PC-3 (cell line): ENCODE results near the gene TGFB2. TPM values are rescaled to one million over a fixed set of nuclear protein-coding genes. Genes with fewer than 3 reads are reported as not detected.

ENCODE experiments used
- ATAC-seq: fragments of 200-7000 bp; cut with Tn5 transposase; 2 replicates; pipeline ENCODE4 v1.9.1; 2020; ENCODE audit warnings: mild to moderate bottlenecking, moderate library complexity
- BruUV-seq: library from RNA; stranded (reverse); fragments of 400-500 nt; replicated peaks from 2 replicates; lab custom pipeline; 2021; lab: Mats Ljungman, UMichigan
- CTCF ChIA-PET: fragments of 300-600 bp; sonication (Branson Sonifier 250); formaldehyde crosslinking; loops from one replicate; lab custom pipeline; 2022; ENCODE audit warnings: antibody characterized with exemption; lab: Charles Lee
- POLR2A ChIA-PET: fragments of 300-600 bp; sonication (Branson Sonifier 250); formaldehyde crosslinking; loops from one replicate; lab custom pipeline; 2022; ENCODE audit warnings: antibody characterized with exemption; ENCODE audit not compliant: unreplicated experiment; lab: Charles Lee
- DNase-seq: peaks from one replicate; pipeline ENCODE4 v3.0.0-alpha.2; 2015
- H2AFZ ChIP-seq: fragments of 300-600 bp; sonication (generic); 2 replicates; pipeline ENCODE4 v1.6.0; 2016; ENCODE audit warnings: antibody characterized with exemption, low read length
- H3F3A ChIP-seq: fragments of 300-600 bp; sonication (generic); one replicate; pipeline ENCODE4 v1.6.0; 2017; ENCODE audit warnings: antibody characterized with exemption, low read length, control low read depth, mild to moderate bottlenecking; ENCODE audit not compliant: unreplicated experiment
- H3K27ac ChIP-seq: fragments of 300-600 bp; sonication (generic); 2 replicates; pipeline ENCODE4 v1.5.1; 2016; ENCODE audit warnings: mild to moderate bottlenecking, low read length
- H3K27me3 ChIP-seq: fragments of 300-600 bp; sonication (generic); 2 replicates; pipeline ENCODE4 v1.6.1; 2016; ENCODE audit warnings: low read length, mixed read lengths
- H3K36me3 ChIP-seq: fragments of 300-600 bp; sonication (generic); 2 replicates; pipeline ENCODE4 v1.6.1; 2016; ENCODE audit warnings: low read depth, mixed run types, low read length, mixed read lengths
- H3K4me1 ChIP-seq: fragments of 300-600 bp; sonication (generic); 2 replicates; pipeline ENCODE4 v1.5.1; 2016; ENCODE audit warnings: low read length; ENCODE audit not compliant: insufficient read depth
- H3K4me2 ChIP-seq: fragments of 300-600 bp; sonication (generic); 2 replicates; pipeline ENCODE4 v1.6.0; 2016; ENCODE audit warnings: low read length
- H3K4me3 ChIP-seq: fragments of 300-600 bp; sonication (generic); 2 replicates; pipeline ENCODE4 v1.5.1; 2016; ENCODE audit warnings: mild to moderate bottlenecking, low read length, mixed read lengths
- H3K79me2 ChIP-seq: fragments of 300-600 bp; sonication (generic); 2 replicates; pipeline ENCODE4 v1.6.1; 2017; ENCODE audit warnings: low read length, mixed read lengths
- H3K9ac ChIP-seq: fragments of 300-600 bp; sonication (generic); 2 replicates; pipeline ENCODE4 v1.6.0; 2016; ENCODE audit warnings: mild to moderate bottlenecking, low read length
- H3K9me2 ChIP-seq: fragments of 300-600 bp; sonication (generic); replicated peaks from 2 replicates; pipeline ENCODE4 v1.6.1; 2016; ENCODE audit warnings: mixed run types, low read length, mixed read lengths
- H3K9me3 ChIP-seq: fragments of 300-600 bp; sonication (generic); 2 replicates; pipeline ENCODE4 v1.6.1; 2016; ENCODE audit warnings: low read length, mixed read lengths
- H4K20me1 ChIP-seq: fragments of 300-600 bp; sonication (generic); 2 replicates; pipeline ENCODE4 v1.6.1; 2016; ENCODE audit warnings: low read length, mixed read lengths
- CTCF ChIP-seq: fragments of 300-600 bp; sonication (generic); conservative IDR thresholded peaks from 2 replicates; pipeline ENCODE4 v1.5.1; 2017; ENCODE audit warnings: antibody characterized with exemption, low read depth, mild to moderate bottlenecking, low read length
- EZH2 ChIP-seq: fragments of 300-600 bp; sonication (generic); IDR thresholded peaks from one replicate; pipeline ENCODE4 v1.6.1; 2017; ENCODE audit warnings: antibody characterized with exemption, mild to moderate bottlenecking, low read length; ENCODE audit not compliant: unreplicated experiment
- EZH2phosphoT487 ChIP-seq: fragments of 300-600 bp; sonication (generic); IDR thresholded peaks from 2 replicates; pipeline ENCODE4 v1.6.1; 2018; ENCODE audit warnings: mild to moderate bottlenecking, antibody characterized with exemption, low read length, borderline replicate concordance
- intact Hi-C: fragments of 100-400 bp; cut with micrococcal nuclease; formaldehyde crosslinking; loops from 2 replicates; pipeline ENCODE4 v1.9.0; 2023
- total RNA-seq: library from RNA; depleted of rRNA; stranded (reverse); fragments of >200 nt; gene quantifications from 2 replicates; pipeline ENCODE4 v1.2.3, GENCODE V29; 2014

Gene TGFB2
- total RNA-seq, 1 experiment from 2014 or later = 50.3 TPM

GRCh38 chr1:218305472-218306064 lies 39.6 kb upstream of the TGFB2 start:
- DNase-seq = no peak
- no peaks in the 10 kb centered on the region for H3K27me3 ChIP-seq
- H3K36me3 ChIP-seq = peaks cover 72% of the 10 kb centered on the region
- no peak for ATAC-seq
- H3K4me2 ChIP-seq = no peak overlapping the region
- H3K9ac ChIP-seq = no peak overlapping the region
- no peaks in the 10 kb centered on the region for H3K9me2 ChIP-seq
- no peaks in the 10 kb centered on the region for H3F3A ChIP-seq
- CTCF ChIA-PET = no interaction called here
- POLR2A ChIA-PET = no interaction called here
- no TSS peak for BruUV-seq
- peaks cover 42% of the 10 kb centered on the region for H3K79me2 ChIP-seq
- H3K4me1 ChIP-seq = no peaks in the 10 kb centered on the region
- no peak overlapping the region for H3K4me3 ChIP-seq
- peaks cover 1% of the 10 kb centered on the region; the same call in 1 of the 2 replicates for H4K20me1 ChIP-seq
- intact Hi-C loops = no loop called here
- H3K27ac ChIP-seq = no peak overlapping the region
- H3K9me3 ChIP-seq = no peaks in the 10 kb centered on the region
- TF ChIP-seq EZH2 (no peak), EZH2phosphoT487 (no peak), CTCF (no peak)
- H2AFZ ChIP-seq = no peak overlapping the region

GRCh38 chr1:218312509-218312908 lies 32.6 kb upstream of the TGFB2 start:
- Histone ChIP-seq H3K9ac (no peak overlapping the region), H3K9me3 (no peaks in the 10 kb centered on the region), H3K79me2 (0 out of 2 replicates have a peak, but pooled peaks cover 11% of the 10 kb centered on the region), H4K20me1 (no peaks in the 10 kb centered on the region), H3K36me3 (peaks cover 48% of the 10 kb centered on the region), H3K9me2 (no peaks in the 10 kb centered on the region), H3F3A (no peaks in the 10 kb centered on the region), H2AFZ (no peak overlapping the region), H3K4me2 (peak overlapping the region; percentile 5), H3K27ac (peak overlapping the region; percentile 47), H3K27me3 (no peaks in the 10 kb centered on the region), H3K4me3 (no peak overlapping the region), H3K4me1 (peaks cover 15% of the 10 kb centered on the region)
- no peak for TF ChIP-seq EZH2
- no peak for TF ChIP-seq EZH2phosphoT487
- intact Hi-C loops = no loop called here
- BruUV-seq = no TSS peak
- DNase-seq (peak; percentile 73), ATAC-seq (peak; percentile 90)
- POLR2A ChIA-PET = interaction anchor here (0.6 kb wide), 2 partner anchors 28 to 682 kb away, joined by 3 to 5 read pairs; partner anchors contain the start of genes GPATCH2 and SPATA17
- CTCF ChIA-PET = interaction anchor here (0.8 kb wide), 1 partner anchor 13 kb away, joined by 3 read pairs; no protein-coding TSS in a partner anchor

GRCh38 chr1:218314316-218314715 lies 30.8 kb upstream of the TGFB2 start:
- CTCF ChIA-PET = no interaction called here

More at GRCh38 chr1:218314316-218314715, 30.8 kb upstream of the TGFB2 start:
- H3K36me3 ChIP-seq = peaks cover 41% of the 10 kb centered on the region; the same call in 1 of the 2 replicates
- DNase-seq (no peak), ATAC-seq (no peak)
- H3K4me3 ChIP-seq = no peak overlapping the region
- H3K27me3 ChIP-seq = no peaks in the 10 kb centered on the region
- intact Hi-C loops = no loop called here
- BruUV-seq = no TSS peak
- H3K9me2 ChIP-seq = no peaks in the 10 kb centered on the region
- H3K27ac ChIP-seq = no peak overlapping the region
- H3F3A ChIP-seq = no peaks in the 10 kb centered on the region
- H3K79me2 ChIP-seq = 0 out of 2 replicates have a peak, but pooled peaks cover 11% of the 10 kb centered on the region
- H3K9me3 ChIP-seq = no peaks in the 10 kb centered on the region
- no peak overlapping the region for H2AFZ ChIP-seq
- H3K4me1 ChIP-seq = peaks cover 15% of the 10 kb centered on the region
- H4K20me1 ChIP-seq = no peaks in the 10 kb centered on the region
- no peak overlapping the region for H3K4me2 ChIP-seq
- POLR2A ChIA-PET = no interaction called here
- no peak overlapping the region for H3K9ac ChIP-seq
- TF ChIP-seq EZH2 = no peak
- no peak for TF ChIP-seq EZH2phosphoT487
- TF ChIP-seq CTCF = no peak
